ENCODE results near the gene STK38L. TPM values are rescaled to one million over a fixed set of nuclear protein-coding genes. Genes with fewer than 3 reads are reported as not detected.

Gene STK38L
- polyA plus RNA-seq (ENCODE audit: insufficient read length in 4 of 4): 10 to 100 TPM; 35.5 to 43.9 (median 43.5) TPM

DNA sequence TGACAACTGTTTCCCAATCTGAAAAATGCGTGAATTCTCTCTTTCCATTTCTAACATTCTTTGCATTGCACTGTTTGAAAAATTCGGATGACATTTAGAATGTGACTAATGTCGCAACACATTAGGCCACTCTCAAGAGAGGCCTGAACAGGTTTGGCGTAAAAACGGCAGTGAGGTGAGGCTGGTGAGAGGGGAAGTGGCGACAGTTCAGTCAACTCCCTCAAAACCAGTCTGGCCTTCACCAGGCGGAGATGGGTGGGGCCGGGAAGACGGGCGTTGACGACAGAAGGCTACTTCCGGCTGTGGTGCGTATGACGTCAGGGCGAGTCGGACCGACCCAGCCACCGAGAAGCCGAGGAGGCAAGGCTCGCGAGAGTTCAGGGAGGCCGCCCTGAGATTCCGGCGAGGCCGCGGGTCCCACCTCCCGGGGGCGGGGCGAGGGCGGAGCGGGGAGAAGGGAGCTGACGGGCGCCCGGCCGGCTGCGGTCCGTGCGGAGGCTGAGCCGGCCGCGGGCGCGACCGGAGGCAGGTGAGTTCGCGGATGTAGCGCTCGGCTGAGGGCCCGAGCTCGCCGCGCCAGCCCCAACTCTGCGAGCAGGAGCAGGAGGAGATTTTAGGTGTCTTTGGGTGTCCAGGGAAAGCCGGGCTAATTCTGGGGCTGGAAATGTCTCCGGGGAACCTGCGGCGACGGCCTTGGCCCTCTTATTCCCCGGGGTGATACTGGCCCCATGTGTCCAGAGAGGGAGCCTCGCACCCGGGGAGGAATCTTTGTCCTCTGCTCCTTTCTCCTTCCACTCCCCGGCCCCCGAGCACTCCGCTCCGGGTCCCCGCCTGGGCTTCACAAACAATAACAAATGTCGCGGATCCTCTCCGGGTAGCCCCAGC, at the start of gene STK38L:
Gene STK38L, plus strand, starts transcription at position 483 of the 885 bp plus-strand sequence. CDS start 53,435 bp downstream, outside the sequence.
- DNase-seq (ENCODE audit: low read depth in 4 of 4, low spot score in 2 of 4): peak; percentile 77 to 92 (median 84)

GRCh38 chr12:27194644-27195043, 49.4 kb upstream of the STK38L start:
- no peak for DNase-seq (ENCODE audit: low read depth in 4 of 4, low spot score in 2 of 4)

- DNase-seq (ENCODE audit: low read depth in 4 of 4, low spot score in 2 of 4): no peak
These were observed 46.0 kb upstream of the STK38L start for GRCh38 chr12:27198036-27198435.

- no peak for DNase-seq (ENCODE audit: low read depth in 4 of 4, low spot score in 2 of 4)
These were observed 44.3 kb upstream of the STK38L start for GRCh38 chr12:27199638-27200300.

DNA sequence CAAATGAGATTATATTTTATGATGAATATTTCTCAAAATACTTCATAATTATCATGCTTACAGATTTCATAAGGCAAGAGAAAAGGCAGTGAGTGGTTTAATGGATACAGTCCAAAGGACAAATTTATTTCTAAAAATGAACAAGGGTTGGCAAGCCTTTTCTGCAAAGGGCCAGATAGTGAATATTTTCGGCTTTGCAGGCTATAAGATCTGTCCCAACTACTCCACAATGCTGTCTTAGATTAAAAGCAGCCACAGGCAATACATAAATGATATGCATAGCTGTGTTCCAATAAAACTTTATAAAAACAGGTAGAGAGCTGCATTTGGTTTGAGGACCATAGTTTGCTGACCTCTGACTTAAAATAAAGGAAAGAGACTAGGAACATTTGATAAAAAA, 42.9 kb upstream of the STK38L start:
- DNase-seq (ENCODE audit: low read depth in 4 of 4, low spot score in 2 of 4): no peak

DNA sequence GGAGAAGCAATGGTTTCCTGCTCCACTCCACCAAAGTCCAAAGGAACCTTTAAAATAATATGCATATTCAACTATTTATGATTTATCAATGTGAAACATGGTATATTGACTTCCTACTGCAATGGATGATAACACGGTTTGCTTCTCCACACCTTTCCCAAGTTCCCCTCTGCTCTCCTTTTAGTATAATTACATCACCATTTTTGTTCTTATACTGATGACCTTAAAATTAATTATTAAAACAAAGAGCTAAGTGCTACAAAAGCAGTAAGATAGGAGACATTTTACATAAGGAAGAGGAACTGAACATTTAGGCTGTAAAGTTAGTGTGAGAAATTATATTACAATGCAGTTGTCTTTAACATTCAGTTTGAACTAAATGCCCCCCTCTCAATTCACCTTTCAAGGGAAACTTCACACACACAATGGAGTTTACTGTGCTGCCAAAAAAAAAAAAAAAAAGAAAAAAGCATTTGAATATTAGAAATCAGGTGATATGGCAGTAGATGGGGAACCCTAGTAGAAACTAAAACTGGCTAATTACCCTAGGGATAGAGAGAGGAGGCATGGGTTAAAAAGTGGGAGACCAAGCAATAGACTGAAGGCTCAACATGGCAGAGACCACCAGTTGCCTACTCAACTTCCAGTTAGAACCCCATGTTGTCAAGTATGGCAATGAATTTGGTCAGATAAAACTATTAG, 37.1 kb upstream of the STK38L start:
- DNase-seq (ENCODE audit: low read depth in 4 of 4, low spot score in 2 of 4): no peak

DNA sequence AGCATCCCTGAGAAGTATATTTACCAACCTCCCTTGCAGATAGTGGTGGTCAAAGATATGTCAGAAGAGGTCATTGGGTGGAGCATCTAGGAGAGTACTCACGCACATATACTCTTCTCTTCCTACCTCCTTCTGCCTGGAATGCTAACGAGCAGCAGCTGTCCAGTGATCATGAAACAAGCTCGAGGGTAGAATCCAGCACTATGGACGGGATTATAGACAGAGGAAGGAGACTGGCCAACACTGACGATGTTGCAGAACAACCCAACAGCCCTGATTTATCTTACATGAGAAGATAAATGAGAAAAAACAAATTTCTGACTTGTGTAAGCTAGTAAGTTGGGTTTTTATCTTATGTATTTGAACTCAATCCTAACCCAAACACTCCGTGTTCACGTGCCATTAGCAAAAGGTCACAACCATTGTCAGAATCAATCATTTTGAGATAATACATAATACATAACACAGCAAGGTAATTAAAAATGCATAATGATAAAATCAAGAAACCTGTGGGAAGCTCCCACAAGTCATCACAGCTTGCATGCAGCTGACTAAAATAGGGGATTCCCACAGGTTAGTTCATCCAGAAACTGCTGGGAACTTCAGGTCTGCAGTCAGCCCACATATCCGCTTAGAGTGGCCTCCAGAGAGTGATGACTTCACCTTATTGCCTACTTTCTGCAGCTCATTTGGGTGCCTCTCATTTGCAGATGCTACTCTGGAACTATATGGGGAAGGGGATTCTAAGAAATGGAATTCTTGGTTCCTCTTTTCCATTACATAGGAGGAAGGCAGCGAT, 36.3 kb upstream of the STK38L start:
- no peak for DNase-seq (ENCODE audit: low read depth in 4 of 4, low spot score in 2 of 4)

DNA sequence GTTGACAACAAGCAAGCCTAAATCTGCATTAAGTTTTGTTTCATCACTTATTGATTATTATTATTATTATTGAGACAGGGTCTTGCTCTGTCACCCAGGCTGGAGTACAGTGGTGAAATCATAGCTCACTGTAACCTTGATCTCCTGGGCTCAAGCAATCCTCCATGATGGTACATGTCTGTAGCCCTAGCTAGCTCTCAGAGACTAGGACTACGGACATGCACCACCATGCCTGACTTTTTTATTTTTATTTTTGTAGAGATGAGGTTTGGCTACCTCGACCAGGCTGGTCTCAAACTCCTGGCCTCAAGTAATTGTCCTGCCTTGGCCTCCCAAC, 35.7 kb upstream of the STK38L start:
- DNase-seq (ENCODE audit: low read depth in 4 of 4, low spot score in 2 of 4): no peak

GRCh38 chr12:27209257-27209910, 34.7 kb upstream of the STK38L start:
- no peak for DNase-seq (ENCODE audit: low read depth in 4 of 4, low spot score in 2 of 4)

GRCh38 chr12:27210187-27210586, 33.9 kb upstream of the STK38L start:
- DNase-seq (ENCODE audit: low read depth in 4 of 4, low spot score in 2 of 4): no peak

DNA sequence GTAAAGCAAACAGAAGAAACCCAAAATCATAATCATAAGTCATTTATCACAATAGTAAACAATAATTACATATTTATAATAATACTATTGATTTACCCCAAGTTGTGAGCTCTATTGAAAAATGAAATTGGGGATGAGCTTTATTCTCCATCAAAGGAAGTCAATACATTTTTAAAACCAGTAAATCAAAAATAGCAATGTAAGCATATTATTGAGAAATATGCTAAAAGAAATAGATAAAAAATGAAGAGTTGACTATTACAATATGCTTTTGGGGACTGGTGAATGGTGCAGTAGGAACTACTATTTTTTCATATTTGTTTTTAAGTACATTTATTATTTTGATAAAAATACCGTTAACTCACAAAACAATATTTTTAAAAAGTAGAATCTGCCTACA, 31.2 kb upstream of the STK38L start:
- DNase-seq (ENCODE audit: low read depth in 4 of 4, low spot score in 2 of 4): no peak

DNA sequence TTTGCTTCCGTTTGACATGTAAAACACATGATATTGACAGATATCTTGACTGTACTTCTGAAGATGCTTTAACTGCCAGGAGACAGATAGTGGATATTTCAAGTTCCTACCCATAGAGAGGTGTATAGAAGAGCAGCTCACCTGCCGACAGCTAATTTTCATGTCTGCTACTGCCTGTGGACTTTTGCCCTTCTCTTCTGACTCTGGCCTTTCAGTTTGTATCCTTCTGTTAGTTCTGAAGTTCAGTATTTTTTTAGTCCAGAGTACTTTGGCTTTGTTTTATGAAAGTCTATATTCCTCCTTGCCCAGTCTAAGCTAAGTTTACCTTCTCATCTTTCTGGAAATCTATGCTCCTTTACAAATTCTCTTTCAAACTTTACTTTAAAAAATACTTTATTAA, 30.8 kb upstream of the STK38L start:
- DNase-seq (ENCODE audit: low read depth in 4 of 4, low spot score in 2 of 4): no peak

DNA sequence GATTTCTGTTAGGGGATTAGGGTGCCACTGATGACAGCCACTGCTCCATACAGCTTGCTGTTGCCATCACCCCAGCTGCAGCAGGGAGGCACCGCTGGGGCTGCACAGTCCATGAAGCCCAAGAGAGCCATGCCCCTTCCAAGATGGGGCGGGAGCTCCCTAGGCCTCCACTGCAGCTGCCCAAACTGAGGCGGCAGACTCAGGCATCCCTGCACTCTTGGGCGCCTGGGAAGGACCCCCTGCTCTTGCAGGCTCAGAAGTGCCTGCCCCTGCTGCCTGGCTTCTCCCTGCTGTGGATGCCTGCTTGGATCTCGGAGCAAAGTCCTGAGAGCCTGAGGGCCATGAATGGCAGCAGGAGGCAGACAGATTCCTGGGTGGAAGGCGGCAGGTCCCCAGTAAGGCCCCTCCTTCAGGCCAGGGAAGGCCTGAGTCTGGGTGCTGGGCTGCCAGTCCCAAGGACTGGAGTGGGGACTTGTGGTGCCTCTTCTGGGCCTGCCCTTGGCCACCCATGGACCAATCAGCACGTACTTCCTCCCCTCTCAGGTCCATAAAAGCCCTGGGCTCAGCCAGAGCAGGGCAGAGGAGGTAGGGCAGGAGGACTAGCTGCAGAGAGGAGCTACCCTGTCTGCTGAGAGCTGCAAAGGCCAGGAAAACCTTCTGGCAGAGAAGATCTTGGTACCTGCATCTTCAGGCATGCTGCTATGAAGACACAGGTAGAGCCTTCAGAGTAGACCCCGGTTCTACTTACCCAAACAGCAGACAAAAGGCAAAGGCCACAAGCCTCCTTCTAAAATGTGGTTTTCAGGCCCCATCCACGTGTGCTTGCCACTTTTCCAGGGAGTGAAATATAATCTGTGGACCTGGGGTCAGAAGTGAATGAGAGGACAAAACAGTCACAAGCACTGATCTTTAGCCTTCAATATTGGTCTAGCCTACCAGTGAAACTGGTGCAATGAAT, 30.0 kb upstream of the STK38L start:
- DNase-seq (ENCODE audit: low read depth in 4 of 4, low spot score in 2 of 4): no peak

DNA sequence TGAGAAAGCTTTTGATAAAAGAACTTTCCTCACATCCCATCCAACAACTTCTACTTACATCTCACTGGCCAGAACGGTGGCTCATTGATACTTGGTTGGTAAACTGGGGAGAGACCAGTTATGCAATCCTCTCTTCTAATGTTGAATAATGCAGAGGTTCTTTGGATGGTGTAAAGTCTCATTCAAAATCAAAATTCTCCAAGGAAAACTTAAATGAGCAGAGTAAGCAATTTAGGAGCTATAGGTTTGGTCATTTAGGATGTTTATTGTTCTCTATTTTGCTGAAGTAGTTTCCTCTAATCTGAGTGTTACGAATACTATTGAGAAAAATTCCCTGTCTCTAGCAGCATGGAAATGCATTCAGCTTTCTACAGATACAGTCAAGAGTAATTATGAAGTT, 26.5 kb upstream of the STK38L start:
- no peak for DNase-seq (ENCODE audit: low read depth in 4 of 4, low spot score in 2 of 4)

DNA sequence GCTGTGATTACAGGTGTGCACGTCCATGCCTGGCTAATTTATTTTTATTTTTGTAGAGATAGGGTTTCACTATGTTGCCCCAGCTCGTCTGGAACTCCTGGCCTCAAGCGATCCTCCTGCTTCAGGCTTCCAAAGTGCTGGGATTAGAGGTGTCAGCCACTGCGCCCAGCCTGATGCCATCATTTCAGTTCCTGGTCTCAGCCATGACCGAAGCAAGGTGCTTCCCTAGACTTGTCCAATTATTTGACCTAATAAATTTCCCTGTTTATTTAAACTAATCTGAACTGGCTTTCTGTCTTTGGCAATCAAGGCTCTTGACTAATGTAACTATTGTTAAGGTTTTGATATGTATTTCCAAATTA, 24.4 kb upstream of the STK38L start:
- no peak for DNase-seq (ENCODE audit: low read depth in 4 of 4, low spot score in 2 of 4)

DNA sequence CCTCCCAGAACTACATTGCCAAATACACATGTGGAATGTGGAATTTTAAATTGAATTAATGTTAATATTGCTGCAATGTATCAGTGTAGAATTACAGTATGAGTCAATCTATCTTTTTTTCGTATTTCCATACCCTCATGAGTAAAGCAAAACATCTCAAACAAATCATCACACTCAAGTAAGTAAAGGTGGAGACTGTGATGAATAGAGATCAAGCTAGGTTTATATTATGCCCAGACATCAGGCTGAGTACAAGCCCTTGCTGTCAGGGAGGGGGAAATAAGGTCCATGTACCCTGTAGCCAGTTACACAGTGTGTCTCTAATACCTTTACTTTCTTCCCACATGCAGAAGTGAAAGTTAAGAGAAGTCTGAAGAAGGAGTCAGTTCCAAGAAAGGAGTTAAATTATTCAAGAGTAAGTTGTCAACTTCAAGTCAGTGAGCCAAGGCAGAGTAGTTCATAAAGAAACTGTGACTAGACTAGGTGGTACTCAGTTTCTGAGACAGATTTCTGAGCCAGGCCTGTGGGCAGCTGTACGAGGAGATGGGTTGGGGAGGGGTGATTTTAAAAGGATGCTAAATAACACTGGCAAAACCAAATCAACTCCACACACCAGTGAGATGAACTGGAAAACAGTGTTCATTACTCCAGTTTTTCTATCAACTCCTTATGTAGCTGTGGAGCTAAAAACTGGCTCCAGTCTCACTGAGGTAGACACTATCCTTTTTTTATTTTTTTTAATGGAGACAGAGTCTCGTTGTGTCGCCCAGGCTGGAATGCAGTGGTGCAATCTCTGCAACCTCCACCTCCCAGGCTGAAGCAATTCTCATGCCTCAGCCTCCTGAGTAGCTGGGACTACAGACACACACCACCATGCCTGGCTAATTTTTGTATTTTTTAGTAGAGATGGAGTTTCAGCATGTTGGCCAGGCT, 23.8 kb upstream of the STK38L start:
- no peak for DNase-seq (ENCODE audit: low read depth in 4 of 4, low spot score in 2 of 4)

GRCh38 chr12:27220988-27221345, 23.1 kb upstream of the STK38L start:
- DNase-seq (ENCODE audit: low read depth in 4 of 4, low spot score in 2 of 4): no peak

Data from left renal cortex interstitium (tissue), 4 donors.